AG09319 (cell line): Measurements from ENCODE around the gene EDN2.

Experiments used
- DNase-seq: peaks from one replicate; pipeline ENCODE4 v3.0.0-alpha.2; 2010; ENCODE audit warnings: low read depth; ENCODE audit errors: extremely low read depth
- CTCF ChIP-seq: IDR thresholded peaks from 2 replicates; pipeline ENCODE4 v1.5.1; 2011; ENCODE audit warnings: low read depth, mild to moderate bottlenecking, inconsistent platforms, low read length, moderate library complexity

Gene EDN2

GRCh38 chr1:41502912-41503311 lies 18.4 kb upstream of the EDN2 start:
- TF ChIP-seq CTCF = no peak
- no peak for DNase-seq

- no peak for TF ChIP-seq CTCF
- no peak for DNase-seq
Observed at GRCh38 chr1:41501581-41501980, 17.1 kb upstream of the EDN2 start.

- no peak for DNase-seq
- no peak for TF ChIP-seq CTCF
Observed at GRCh38 chr1:41500781-41501518, 16.5 kb upstream of the EDN2 start.

- DNase-seq = no peak
- no peak for TF ChIP-seq CTCF
Observed at GRCh38 chr1:41500378-41500777, 15.9 kb upstream of the EDN2 start.

GRCh38 chr1:41499591-41499990 lies 15.1 kb upstream of the EDN2 start:
- no peak for DNase-seq
- TF ChIP-seq CTCF = no peak

GRCh38 chr1:41498804-41499203 lies 14.3 kb upstream of the EDN2 start:
- TF ChIP-seq CTCF = no peak
- DNase-seq = peak; percentile 11

GRCh38 chr1:41498391-41498790 lies 13.9 kb upstream of the EDN2 start:
- no peak for DNase-seq
- TF ChIP-seq CTCF = no peak
